Endodermal cell (in vitro differentiated cells): Measurements from ENCODE around the gene CHMP1B. TPM values are rescaled to one million over a fixed set of nuclear protein-coding genes. Genes with fewer than 3 reads are reported as not detected.

Experiments
- DNase-seq: peaks from one replicate; pipeline ENCODE4 v3.0.0-alpha.2; 2017
- H3K27ac ChIP-seq: 2 replicates; pipeline ENCODE4 v1.5.1; 2013; ENCODE audit warnings: mild to moderate bottlenecking, low read depth, low read length, moderate library complexity
- H3K27me3 ChIP-seq: 2 replicates; pipeline ENCODE4 v1.6.1; 2013; ENCODE audit warnings: mild to moderate bottlenecking, low read length, moderate library complexity; ENCODE audit not compliant: insufficient read depth, control insufficient read depth, poor library complexity, severe bottlenecking
- H3K36me3 ChIP-seq: 2 replicates; pipeline ENCODE4 v1.7.0; 2013; ENCODE audit warnings: mild to moderate bottlenecking, low read length, moderate library complexity; ENCODE audit not compliant: control insufficient read depth, insufficient read depth
- H3K4me1 ChIP-seq: one replicate; pipeline ENCODE4 v1.7.0; 2013; ENCODE audit warnings: low read length; ENCODE audit not compliant: control insufficient read depth, insufficient read depth
- H3K4me3 ChIP-seq: 2 replicates; pipeline ENCODE4 v1.5.1; 2013; ENCODE audit warnings: mild to moderate bottlenecking, low read length, moderate library complexity
- H3K9ac ChIP-seq: 2 replicates; pipeline ENCODE4 v1.6.1; 2013; ENCODE audit warnings: mild to moderate bottlenecking, low read length, moderate library complexity; ENCODE audit not compliant: poor library complexity, severe bottlenecking; ENCODE audit errors: extremely low read depth
- H3K9me3 ChIP-seq: 2 replicates; pipeline ENCODE4 v1.6.1; 2013; ENCODE audit warnings: mild to moderate bottlenecking, low read length, moderate library complexity; ENCODE audit not compliant: control insufficient read depth
- H3K27ac Mint-ChIP-seq: 2 replicates; pipeline ENCODE4 v1.8.0; 2020; ENCODE audit warnings: mixed read lengths
- H3K27me3 Mint-ChIP-seq: 2 replicates; pipeline ENCODE4 v1.8.0; 2021; ENCODE audit warnings: mild to moderate bottlenecking, mixed read lengths; ENCODE audit not compliant: insufficient read depth
- H3K36me3 Mint-ChIP-seq: 2 replicates; pipeline ENCODE4 v1.8.0; 2020; ENCODE audit warnings: low read depth, mixed read lengths
- H3K4me1 Mint-ChIP-seq: 2 replicates; pipeline ENCODE4 v1.8.0; 2020; ENCODE audit warnings: mixed read lengths
- H3K4me3 Mint-ChIP-seq: 2 replicates; pipeline ENCODE4 v1.8.0; 2020; ENCODE audit warnings: mild to moderate bottlenecking, moderate library complexity, mixed read lengths
- H3K9me3 Mint-ChIP-seq: 2 replicates; pipeline ENCODE4 v1.8.0; 2020; ENCODE audit warnings: mild to moderate bottlenecking, mixed read lengths
- WGBS, 2 experiments: methylation state at CpG; one replicate each; pipeline versions ENCODE4 v1.1.5 to v1.1.7; 2013; ENCODE audit warnings: missing lambda C conversion rate in 2 of 2, mixed read lengths in 1 of 2; ENCODE audit not compliant: insufficient coverage in 1 of 2, insufficient read length in 1 of 2; 5-methylcytosine and 5-hydroxymethylcytosine counted together
- total RNA-seq, 2 donors: library from RNA; stranded (reverse); fragmentation: NEBNext Ultra II Directional in 1 of 2; extraction: Animal tissue kit (Norgen Biotek cat#: 25700) in 1 of 2; gene quantifications; 2 replicates in 1 of 2; 3 replicates in 1 of 2; pipeline ENCODE4 v1.2.1, GENCODE V29; 2021
- TF ChIP-seq, protein P1 (sequence below): fragments of 200-600 bp; sonication (generic); conservative IDR thresholded peaks from 2 replicates; pipeline ENCODE4 v1.5.0; 2021; ENCODE audit warnings: antibody characterized with exemption, mild to moderate bottlenecking

CHMP1B gene
- total RNA-seq, 2 donors from 2014 or later = 35.3 to 35.8 TPM

DNA sequence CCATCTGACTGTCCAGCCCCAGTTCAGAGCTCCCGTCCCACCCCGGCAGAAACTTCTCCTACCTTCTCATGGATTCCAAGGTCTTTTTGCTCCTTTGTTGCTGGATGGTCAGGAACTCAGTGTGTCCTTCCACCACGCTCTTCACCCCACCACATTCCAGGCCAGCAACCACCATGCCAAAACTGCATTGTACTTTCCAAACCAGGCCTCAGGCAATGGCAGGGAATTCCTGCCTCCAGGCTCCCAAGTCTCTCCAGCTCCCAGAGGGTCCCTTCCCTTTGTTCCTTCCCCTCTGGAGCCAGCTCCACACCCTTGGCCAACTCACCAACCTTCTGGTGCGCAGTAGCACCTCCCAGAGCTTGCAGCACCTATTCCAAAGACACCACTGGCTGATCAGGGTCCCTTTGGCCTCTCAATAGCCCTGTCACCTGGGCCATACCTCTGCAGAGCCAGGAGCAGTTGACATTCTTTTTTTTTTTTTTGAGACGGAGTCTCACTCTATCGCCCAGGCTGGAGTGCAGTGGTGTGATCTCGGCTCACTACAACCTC is 8.1 kb downstream of the CHMP1B start:
- Histone ChIP-seq H3K4me3 (no peak overlapping the region), H3K9me3 (no peaks in the 10 kb centered on the region), H3K27me3 (no peaks in the 10 kb centered on the region), H3K27ac (no peak overlapping the region), H3K9ac (no peak overlapping the region), H3K4me1 (no peaks in the 10 kb centered on the region), H3K36me3 (no peaks in the 10 kb centered on the region)
- TF ChIP-seq, protein P1, sequence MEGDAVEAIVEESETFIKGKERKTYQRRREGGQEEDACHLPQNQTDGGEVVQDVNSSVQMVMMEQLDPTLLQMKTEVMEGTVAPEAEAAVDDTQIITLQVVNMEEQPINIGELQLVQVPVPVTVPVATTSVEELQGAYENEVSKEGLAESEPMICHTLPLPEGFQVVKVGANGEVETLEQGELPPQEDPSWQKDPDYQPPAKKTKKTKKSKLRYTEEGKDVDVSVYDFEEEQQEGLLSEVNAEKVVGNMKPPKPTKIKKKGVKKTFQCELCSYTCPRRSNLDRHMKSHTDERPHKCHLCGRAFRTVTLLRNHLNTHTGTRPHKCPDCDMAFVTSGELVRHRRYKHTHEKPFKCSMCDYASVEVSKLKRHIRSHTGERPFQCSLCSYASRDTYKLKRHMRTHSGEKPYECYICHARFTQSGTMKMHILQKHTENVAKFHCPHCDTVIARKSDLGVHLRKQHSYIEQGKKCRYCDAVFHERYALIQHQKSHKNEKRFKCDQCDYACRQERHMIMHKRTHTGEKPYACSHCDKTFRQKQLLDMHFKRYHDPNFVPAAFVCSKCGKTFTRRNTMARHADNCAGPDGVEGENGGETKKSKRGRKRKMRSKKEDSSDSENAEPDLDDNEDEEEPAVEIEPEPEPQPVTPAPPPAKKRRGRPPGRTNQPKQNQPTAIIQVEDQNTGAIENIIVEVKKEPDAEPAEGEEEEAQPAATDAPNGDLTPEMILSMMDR = no peak
- peak; percentile 43 for DNase-seq
- Mint-ChIP-seq H3K4me3 (no peak overlapping the region), H3K27me3 (no peaks in the 10 kb centered on the region), H3K36me3 (peaks cover 9% of the 10 kb centered on the region), H3K9me3 (no peaks in the 10 kb centered on the region), H3K4me1 (peaks cover 12% of the 10 kb centered on the region), H3K27ac (peak overlapping the region; percentile 20)
- 89 to 91% methylated on average over 4 to 7 of the region's 7 CpGs for WGBS, 2 experiments

DNA sequence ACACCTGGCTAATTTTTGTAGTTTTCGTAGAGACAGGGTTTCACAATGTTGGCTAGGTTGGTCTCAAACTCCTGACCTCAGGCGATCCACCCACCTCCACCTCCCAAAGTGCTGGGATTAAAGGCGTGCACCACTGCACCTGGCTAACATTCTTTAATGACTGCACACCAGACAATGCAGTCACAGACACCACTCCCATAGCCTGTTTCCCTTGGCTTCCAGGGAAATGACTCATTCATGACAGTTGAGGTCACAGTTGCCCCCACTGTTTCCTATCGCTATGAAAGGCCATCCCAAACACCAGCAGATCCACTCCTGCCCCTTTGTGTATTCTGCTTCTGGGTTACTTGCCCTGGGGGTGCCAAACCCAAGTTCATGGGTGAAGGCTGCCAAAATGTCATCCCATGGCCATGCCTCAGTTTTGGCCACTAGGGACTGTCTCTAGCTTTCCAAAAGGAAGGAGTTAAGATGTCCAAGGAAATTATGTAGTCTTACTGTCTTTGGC is 8.7 kb downstream of the CHMP1B start:
- H3K9me3 ChIP-seq = no peaks in the 10 kb centered on the region
- peak overlapping the region; percentile 49 for H3K27ac Mint-ChIP-seq
- H3K36me3 ChIP-seq = peaks cover under 1% of the 10 kb centered on the region
- TF ChIP-seq, protein P1 = peak; percentile 56
- no peaks in the 10 kb centered on the region for H3K9me3 Mint-ChIP-seq
- no peaks in the 10 kb centered on the region for H3K4me1 ChIP-seq
- H3K4me3 ChIP-seq = no peak overlapping the region
- no peak overlapping the region for H3K4me3 Mint-ChIP-seq
- no peak overlapping the region for H3K27ac ChIP-seq
- H3K36me3 Mint-ChIP-seq = peaks cover 13% of the 10 kb centered on the region
- H3K4me1 Mint-ChIP-seq = peaks cover 12% of the 10 kb centered on the region
- H3K27me3 Mint-ChIP-seq = no peaks in the 10 kb centered on the region
- WGBS, 2 experiments = 82 to 94% methylated on average over 3 to 4 of the region's 4 CpGs
- no peaks in the 10 kb centered on the region for H3K27me3 ChIP-seq
- H3K9ac ChIP-seq = no peak overlapping the region
- peak; percentile 50 for DNase-seq

DNA sequence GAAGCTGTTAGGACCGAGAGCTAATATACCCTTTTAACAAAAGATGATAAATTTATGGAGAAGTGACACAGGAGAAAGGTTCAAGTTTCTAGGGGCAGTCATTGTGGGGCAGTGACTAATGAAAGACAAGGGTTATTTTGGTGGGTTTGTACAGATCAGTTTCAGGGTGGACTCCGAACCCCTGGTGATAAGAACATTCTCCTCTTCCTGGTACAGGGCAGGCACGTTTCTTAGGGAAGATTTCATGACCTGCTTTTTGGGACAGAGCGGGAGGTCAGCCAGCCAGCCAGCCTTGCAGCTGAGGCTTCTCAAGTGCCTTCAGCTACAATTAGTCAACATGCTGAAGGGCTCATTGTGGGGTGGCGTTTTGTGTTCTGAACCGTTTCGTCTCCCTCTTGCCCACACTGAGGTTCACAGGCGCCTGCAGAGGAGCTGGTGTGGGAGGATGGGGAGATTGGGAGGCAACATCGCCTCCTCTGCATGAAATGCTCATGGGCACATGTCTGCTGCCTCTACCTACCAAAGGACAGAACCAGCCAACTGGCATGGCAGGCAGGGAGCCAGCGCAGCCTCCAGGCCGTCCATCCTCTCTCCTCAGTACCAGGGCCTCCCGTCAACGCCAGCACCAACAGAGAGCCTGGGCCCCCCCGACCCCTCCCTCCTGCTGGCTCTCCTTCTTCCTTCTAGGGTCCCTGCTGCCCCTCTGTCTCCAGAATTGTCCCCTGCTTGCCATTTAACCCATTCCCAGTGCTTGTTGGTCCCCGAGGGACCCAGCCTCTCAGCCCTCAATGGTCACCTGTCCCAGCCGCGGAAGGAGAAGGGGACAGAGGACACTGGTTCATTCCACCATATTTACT is 9.6 kb downstream of the CHMP1B start:
- Histone ChIP-seq H3K36me3 (peaks cover 7% of the 10 kb centered on the region), H3K9me3 (no peaks in the 10 kb centered on the region), H3K27ac (no peak overlapping the region), H3K4me1 (no peaks in the 10 kb centered on the region), H3K27me3 (no peaks in the 10 kb centered on the region), H3K9ac (no peak overlapping the region), H3K4me3 (no peak overlapping the region)
- Mint-ChIP-seq H3K36me3 (peaks cover 20% of the 10 kb centered on the region), H3K4me3 (no peak overlapping the region), H3K27me3 (no peaks in the 10 kb centered on the region), H3K27ac (peak overlapping the region; percentile 74), H3K4me1 (peaks cover 12% of the 10 kb centered on the region), H3K9me3 (no peaks in the 10 kb centered on the region)
- TF ChIP-seq, protein P1 = no peak
- DNase-seq = no peak
- 80 to 87% methylated on average over 6 to 16 of the region's 17 CpGs for WGBS, 2 experiments
